ENCODE results near the gene SUSD1. TPM values are rescaled to one million over a fixed set of nuclear protein-coding genes. Genes with fewer than 3 reads are reported as not detected.

SUSD1 gene
- total and polyA plus RNA-seq, 9 of the 15 experiments (the other 6 are each of a cell fraction or from before 2014, with no cell fraction given) = 10.9 to 44.4 (median 36.1) TPM

DNA sequence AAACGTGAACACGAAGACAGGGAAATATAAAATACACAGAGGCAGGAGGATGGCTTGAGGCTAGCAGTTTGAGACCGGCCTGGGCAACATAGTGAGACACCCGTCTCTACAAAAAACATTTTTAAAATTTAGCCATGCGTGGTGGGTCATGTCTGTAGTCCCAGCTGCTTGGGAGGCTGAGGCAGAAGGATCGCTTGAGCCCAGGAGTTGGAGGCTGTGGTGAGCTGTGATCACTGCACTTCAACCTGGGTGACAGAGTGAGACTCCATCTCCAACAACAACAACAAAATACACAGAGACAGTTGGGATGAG lies 55.1 kb downstream of the SUSD1 start (continued):
- no peak for TF ChIP-seq FOXA3 (CRISPR knock-in tag; conservative IDR thresholded peaks at IDR 0.05 in 1 of 2, IDR thresholded peaks at IDR 0.05 in 1 of 2)

DNA sequence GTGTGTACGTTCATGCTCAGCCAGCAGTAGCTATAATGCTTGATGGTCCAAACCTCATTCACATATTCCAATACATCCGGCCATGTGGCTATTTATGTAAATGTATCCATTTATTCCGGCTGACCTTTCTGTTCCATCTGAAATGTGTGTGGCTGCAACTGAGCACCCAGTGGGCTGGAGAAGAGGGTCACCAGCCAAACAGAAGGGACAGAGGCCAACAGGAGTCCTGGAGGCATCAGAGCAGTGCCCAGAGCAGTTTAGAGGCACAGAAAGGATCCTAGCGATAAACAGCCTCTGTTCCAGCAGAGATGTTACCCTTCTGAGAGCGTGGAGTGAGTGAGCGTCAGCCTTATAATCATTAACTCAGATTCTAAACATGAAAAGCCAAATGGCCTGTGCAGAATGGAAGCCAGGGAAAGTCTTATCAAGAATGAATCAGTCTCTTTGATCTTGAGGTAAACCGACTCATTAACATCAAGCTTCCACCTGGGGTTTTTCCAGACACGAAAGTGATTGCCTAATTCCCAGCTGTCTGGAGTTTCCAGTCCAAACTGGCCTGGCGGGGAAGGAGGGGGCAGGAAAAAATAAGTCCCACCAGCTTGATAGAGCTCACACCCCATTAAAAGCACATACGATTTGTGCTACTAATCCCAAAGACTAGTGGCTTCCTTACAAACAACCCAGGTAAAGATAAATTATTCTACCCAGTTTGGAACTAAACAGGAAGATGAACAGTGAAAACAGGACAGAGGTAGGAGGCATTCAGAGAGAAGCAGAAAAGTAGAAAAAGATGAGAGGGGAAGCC lies 55.7 kb downstream of the SUSD1 start:
- 88% methylated on average over 10 of the region's 10 CpGs for WGBS (ENCODE audit: insufficient coverage, low coverage, missing lambda C conversion rate)
- Histone ChIP-seq H3K9ac (ENCODE audit: insufficient read depth in 1 of 2, low read depth in 2 of 2, low read length in 2 of 2) (no peak overlapping the region), H2AFZ (ENCODE audit: low read depth, low read length) (no peak overlapping the region), H3K36me3 (ENCODE audit: control insufficient read depth, insufficient read depth, low read length) (peaks cover 85% of the 10 kb centered on the region), H3K9me3 (replicated peaks; ENCODE audit: control insufficient read depth, insufficient read depth, low read depth, low read length) (no peaks in the 10 kb centered on the region), H3K27me3 (ENCODE audit: control insufficient read depth in 2 of 2, insufficient read depth in 2 of 2, low read length in 2 of 2) (no peaks in the 10 kb centered on the region), H3K79me2 (ENCODE audit: control insufficient read depth, insufficient read depth, low read length) (no peaks in the 10 kb centered on the region), H4K20me1 (replicated peaks; ENCODE audit: control insufficient read depth, insufficient read depth, low read length) (no peaks in the 10 kb centered on the region), H3K4me1 (replicated peaks in 1 of 2; ENCODE audit: control insufficient read depth in 2 of 2, insufficient read depth in 2 of 2, low read length in 2 of 2) (no peaks in the 10 kb centered on the region), H3K9me1 (ENCODE audit: control insufficient read depth, insufficient read depth, low read length) (no peaks in the 10 kb centered on the region), H3K27ac (ENCODE audit: extremely low read depth, low read depth, low read length) (no peak overlapping the region), H3K4me3 (no peak overlapping the region), H3K4me2 (ENCODE audit: insufficient read depth, low read length) (no peak overlapping the region)
- FAIRE-seq = no peak
- in situ Hi-C loops (cut with MboI) (no loop called here), intact Hi-C loops (cut with micrococcal nuclease) (no loop called here)
- ChIA-PET POLR2A (interaction anchor here (0.6 kb wide), 1 partner anchor 17 kb away, joined by 3 read pairs; no protein-coding TSS in a partner anchor), CTCF (ENCODE audit: low intra/inter-chr PET ratio) (no interaction called here)
- DNase-seq (ENCODE audit: extremely low read depth in 1 of 4, low spot score in 3 of 4) = no peak
- TF ChIP-seq, protein P1, sequence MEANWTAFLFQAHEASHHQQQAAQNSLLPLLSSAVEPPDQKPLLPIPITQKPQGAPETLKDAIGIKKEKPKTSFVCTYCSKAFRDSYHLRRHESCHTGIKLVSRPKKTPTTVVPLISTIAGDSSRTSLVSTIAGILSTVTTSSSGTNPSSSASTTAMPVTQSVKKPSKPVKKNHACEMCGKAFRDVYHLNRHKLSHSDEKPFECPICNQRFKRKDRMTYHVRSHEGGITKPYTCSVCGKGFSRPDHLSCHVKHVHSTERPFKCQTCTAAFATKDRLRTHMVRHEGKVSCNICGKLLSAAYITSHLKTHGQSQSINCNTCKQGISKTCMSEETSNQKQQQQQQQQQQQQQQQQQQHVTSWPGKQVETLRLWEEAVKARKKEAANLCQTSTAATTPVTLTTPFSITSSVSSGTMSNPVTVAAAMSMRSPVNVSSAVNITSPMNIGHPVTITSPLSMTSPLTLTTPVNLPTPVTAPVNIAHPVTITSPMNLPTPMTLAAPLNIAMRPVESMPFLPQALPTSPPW (CRISPR knock-in tag; IDR thresholded peaks at IDR 0.05) = no peak
- TF ChIP-seq RBM22 (IDR thresholded peaks at IDR 0.05; ENCODE audit: low read depth, low read length, poor library complexity, severe bottlenecking) (no peak), CBX8 (IDR thresholded peaks at IDR 0.05; ENCODE audit: borderline replicate concordance, extremely low read depth, low read depth, low read length, poor library complexity, severe bottlenecking) (no peak)
- BruUV-seq (replicated peaks) = no TSS peak
- ATAC-seq = no peak

All from K562 (cell line).